Measurements from ENCODE around the gene COMP.
"Not testable (repeated sequence)": the region's sequence is repeated elsewhere in the genome, so short reads cannot be mapped to it uniquely, and the experiment has no call there.

The COMP gene

GRCh38 chr19:18745012-18745735 is 45.9 kb downstream of the COMP start:
- no peak for DNase-seq

GRCh38 chr19:18743784-18744418 is 47.2 kb downstream of the COMP start:
- DNase-seq = no peak

GRCh38 chr19:18742838-18743783 is 48.0 kb downstream of the COMP start:
- no peak for DNase-seq

GRCh38 chr19:18742324-18742723 is 48.8 kb downstream of the COMP start:
- no peak for DNase-seq

DNA sequence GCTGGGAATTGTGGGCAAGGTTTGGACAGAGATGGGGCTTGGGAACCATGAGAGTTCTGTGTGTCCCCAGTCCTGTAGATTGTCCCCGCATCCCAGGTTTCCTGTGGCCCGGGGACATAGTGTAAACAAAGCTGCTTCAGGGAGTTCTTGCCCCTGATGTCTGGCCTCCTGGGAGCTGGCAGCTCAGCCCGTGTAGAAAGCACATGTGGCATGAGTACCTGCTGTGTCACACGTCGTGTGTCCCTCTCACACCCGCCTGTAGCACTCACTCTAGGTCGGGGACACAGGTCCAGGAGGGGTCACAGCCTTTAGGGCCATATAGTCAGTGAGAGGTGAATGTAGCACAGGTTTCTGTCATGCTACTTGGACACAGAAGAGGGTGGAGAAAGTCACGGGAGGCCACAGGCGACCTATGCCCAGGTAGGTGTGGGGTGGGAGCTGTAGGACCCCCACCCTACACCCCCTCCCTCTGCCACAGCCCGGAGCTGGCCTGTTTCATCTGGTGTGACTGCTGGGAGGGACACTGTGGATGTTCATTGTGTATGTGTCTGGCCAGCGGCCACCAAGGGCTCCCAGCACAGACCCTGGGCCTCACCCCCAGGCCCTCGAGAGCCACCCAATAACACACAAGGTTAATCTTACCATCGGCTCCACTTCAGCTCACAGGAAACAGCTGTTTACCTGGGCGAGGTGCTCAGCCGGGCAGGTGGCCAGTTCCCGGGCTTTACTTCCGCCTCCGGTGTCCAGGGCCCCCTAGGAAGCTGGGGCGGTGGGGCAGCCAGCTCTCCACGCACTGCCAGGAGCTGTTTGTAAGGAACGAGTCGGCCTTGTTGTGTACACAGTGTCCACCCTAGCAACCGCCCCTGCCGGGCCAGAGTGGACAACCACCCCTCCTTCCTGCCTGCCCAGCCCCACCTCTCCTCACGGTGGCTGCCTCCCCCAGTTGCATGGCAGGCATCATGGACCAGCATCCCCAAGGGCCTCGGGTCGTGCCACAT is 49.7 kb downstream of the COMP start:
- DNase-seq = no peak

DNA sequence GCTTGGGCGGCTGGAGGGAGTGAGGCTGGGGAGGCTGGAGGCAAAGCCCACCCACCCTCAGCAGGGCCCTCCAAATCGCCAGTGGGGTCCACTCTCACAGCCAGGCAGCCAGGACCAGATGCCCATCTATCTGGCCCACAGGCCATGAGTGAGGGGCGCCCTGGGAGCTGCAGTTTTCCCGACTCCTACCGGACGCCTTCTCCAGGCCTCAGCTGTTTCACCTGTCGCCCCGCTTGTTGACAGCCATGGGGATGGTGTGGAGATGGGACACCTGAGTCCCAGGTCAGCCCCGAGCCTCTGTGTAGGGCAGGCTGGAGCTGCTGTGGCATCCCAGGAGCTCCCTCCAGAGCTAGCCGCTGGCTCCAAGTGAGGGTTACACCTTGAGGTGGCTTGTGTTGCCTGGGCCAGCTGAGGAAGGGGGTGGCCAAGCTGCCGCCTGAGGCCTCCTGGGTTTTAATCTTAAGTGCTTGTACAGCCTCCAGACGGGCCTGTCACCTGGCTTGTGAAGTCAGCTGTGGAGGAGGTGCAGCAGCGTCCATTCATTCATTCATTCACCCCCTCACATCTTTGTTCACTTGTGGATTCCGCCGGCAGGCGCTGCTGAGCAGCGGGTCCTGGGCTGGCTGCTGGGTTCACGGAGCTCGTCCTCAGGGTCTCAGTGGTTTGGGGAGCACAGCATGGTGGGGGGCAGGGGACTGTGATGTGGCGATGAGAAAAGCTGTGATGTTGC is 52.0 kb downstream of the COMP start:
- no peak for DNase-seq

DNA sequence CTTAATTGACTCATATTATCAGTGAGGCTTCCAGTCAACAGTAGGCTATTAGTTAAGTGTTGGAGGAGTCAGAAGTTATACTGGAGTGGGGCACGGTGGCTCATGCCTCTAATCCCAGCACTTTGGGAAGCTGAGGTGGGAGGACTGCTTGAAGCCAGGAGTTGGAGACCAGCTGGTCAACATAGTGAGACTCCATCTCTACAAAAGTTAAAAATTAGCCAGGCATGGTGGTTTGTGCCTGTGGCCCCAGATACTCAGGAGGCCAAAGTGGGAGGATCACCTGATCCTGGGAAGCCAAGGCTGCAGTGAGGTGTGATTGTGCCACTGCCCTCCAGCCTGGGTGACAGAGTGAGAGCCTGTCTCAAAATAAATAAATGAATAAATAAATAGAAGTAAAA is 53.2 kb downstream of the COMP start:
- DNase-seq = no peak

- no peak for DNase-seq
Observed at GRCh38 chr19:18737337-18737953, 53.7 kb downstream of the COMP start.

DNA sequence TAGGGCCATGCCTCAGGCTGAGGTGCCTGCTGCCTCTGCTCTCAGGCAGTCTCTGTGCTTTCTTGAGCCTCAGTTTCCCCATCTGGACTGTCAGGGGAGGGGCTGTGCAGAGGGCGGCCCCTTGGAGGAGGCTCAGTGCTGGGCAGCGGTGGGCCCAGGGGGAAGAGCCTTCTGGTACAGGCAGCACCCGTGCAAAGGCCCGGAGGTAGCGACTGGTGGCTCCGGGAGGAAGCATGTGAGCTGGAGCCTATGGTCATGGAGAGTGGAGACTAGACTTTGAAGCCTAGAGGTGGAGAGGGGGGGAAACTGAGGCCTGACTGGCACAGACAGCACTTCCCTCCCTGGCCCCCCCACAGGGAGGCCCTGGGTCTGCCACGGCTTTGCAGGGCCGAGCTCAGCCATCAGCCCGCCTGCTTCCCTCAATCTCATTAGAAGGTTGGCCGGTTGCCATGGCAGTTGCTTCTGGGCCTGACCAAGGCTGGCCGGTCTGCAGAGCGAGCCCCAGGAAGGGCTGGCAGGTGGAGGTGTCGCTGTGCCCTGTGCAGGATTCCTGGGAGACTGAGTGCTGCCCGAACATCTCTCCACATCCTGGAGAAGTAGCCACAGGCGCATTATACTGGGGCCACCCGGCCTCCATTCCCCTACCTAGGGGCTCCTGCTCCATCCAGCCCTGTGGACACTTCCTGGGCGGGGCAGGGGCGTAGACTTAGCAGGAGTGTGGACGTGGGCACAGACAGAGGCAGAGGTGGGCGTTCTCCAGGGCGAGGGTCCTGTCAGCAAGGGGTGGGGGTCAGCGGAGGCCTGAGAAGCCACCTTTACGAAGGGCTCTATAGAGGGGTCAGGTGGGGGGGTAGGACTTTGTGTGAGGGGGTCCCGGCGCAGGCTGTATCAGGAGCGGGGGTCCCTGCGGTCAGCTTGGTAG is 54.4 kb downstream of the COMP start:
- DNase-seq = no peak

- no peak for DNase-seq
Observed at GRCh38 chr19:18735752-18736151, 55.4 kb downstream of the COMP start.

DNA sequence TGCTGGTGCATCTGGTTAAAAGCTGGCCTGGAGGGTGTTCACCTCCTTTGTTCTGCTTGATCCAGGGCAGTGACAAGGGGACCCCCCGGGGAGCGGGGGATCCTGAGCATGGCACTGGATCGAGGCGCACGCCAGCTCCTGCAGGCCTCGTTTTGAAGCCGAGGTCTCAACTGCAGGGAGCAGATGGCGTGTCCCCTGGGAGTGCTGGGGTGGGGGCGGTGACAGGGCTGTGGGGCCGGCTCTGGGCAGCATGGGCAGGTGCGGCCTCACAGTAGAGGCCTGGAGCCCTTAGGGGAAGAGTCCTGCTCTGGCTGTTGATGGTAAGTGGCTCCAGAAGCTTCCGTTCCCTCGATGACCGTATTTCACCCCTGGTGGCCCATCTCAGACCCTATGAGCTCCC is 55.8 kb downstream of the COMP start:
- DNase-seq = no peak

DNA sequence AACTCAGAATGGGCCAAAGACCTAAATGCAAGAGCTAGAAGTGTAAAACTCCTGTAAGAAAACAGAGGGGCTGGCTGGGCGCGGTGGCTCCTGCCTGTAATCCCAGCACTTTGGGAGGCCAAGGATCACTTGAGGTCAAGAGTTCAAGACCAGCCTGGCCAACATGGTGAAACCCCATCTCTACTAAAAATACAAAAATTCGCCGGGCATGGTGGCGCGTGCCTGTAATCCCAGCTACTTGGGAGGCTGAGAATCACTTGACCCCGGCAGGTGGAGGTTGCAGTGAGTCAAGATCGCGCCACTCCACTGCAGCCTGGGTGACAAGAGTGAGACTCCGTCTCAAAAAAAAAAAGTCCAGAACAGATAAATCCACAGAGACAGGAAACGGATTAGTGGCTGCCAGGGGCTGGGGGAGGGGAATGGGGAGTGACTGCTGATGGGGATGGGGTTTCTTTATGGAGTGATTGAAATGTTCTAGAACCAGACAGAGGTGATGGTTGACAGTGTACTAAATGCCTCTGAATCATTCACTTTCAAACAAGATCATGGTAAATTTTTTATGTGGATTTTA is 57.3 kb downstream of the COMP start:
- not testable (repeated sequence) for DNase-seq

DNA sequence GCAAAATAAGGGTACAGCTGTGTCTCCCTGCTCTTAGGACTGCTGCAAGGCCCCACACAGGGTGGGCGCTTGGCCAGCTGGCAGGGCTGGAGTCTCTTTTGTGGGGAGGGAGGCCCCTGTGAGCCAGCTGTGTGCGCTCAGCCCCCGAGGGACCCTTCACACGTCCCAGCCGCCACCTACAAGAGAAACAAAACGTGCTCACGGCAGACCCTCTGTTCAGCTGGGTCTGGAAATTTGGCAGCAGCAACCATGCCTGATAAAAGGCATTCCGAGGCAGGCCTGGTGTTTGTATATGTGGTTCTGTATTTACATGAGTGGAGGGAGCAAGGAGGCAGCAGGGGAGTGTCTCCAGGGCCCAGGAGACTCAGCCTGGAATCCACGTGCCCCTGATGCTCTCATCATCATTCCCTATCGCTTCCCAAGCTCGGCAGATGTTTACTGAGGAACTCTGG is 57.9 kb downstream of the COMP start:
- no peak for DNase-seq
